Cortex of kidney (tissue), 1 donor: Measurements from ENCODE around the gene MAP1S.
"Not testable (repeated sequence)": the region's sequence is repeated elsewhere in the genome, so short reads cannot be mapped to it uniquely, and the experiment has no call there.

ENCODE experiments used
- DNase-seq: peaks from one replicate; lab custom pipeline; 2025; lab: John Stamatoyannopoulos, UW

Gene MAP1S

DNA sequence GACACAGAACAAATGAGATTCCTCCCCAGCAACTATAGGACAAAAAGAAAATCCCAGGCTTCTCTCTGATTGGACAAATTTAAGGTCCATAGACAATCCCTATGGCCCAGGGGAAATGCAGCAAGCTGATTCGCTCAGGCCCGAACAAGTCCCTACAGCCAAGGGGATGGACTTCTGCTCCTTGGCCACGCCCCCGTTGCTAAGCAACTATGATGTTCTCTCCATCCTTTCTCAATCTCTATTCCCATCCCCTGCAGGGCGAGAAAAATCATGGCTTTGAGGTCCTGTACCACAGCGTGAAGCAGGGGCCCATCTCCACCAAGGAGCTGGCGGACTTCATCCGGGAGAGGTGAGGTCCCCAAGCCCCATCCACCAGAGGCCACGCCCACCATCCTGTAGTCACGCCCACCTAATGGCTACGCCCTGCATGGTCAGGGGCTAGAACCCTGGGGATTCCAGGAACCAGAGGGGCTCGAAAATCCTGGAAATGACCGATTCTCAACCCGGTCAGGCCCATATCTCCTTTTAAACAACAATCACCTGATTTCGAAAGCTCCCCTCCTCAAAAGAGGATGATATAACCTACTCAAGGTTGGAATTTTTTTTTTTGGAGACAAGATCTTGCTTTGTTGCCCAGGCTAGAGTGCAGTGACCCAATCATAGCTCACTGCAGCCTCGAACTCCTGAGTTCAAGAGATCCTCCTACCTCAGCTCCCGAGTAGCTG lies 43.4 kb downstream of the MAP1S start:
- DNase-seq = no peak

DNA sequence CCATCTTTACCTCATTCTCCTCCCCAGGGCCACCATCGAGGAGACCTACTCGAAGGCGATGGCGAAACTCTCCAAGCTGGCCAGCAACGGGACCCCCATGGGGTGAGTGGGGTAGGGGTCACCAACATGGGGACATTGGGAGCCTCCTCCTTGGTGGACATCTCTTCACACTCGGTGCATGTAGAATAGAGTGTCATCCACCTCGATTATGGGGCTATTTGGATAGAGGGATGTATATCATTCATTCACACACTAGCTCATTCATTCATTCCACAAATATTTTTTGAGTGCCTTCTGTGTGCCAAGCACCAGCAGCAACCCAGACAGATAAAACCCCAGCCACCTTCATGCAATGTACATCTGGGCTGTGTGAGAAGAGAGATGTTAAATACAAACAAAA lies 45.1 kb downstream of the MAP1S start:
- no peak for DNase-seq

DNA sequence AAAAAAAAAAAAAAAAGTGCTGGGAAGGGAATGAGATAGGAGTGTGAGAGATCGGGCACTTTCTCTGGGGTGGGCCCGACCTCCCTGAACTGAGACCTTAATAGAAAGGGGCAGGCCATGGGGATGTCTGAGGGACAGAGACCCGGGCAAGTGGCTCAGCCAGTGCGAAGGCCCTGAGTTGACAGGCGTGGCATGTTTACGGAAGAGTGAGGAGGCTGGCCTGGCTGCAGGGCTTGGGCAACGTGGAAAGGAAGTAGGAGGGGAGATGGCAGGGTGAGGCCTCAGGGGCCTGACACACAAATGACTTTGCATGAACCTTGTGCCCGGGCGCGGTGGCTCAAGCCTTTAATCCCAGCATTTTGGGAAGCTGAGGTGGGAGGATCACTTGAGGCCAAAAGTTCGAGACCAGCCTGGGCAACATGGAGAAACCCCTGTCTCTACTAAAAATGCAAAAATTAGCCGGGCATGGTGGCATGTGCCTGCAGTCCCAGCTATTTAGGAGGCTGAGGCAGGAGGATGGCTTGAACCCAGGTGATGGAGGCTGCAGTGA lies 45.9 kb downstream of the MAP1S start:
- no peak for DNase-seq

GRCh38 chr19:17766543-17767131 lies 47.4 kb downstream of the MAP1S start:
- DNase-seq = no peak

- no peak for DNase-seq
Measured at GRCh38 chr19:17767559-17767958, 48.3 kb downstream of the MAP1S start.

- no peak for DNase-seq
Measured at GRCh38 chr19:17770613-17771012, 51.3 kb downstream of the MAP1S start.

DNA sequence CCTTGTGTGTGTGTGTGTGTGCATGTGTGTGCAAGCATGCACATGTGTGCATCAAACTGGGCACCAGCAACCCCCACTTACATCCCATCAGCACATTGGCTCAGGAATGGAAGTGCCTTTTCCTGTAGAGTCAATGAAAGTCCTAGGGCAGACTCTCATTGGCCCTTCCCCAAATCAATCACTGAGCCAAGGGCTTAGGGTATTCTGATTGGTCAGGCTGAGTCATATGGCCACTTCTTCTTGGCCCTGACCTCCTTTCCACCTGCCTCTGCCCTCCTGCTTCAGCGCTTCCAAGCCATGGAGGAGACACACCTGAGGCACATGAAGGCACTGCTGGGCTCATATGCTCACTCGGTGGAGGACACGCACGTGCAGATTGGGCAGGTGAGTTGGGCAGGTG lies 52.9 kb downstream of the MAP1S start:
- DNase-seq = no peak

DNA sequence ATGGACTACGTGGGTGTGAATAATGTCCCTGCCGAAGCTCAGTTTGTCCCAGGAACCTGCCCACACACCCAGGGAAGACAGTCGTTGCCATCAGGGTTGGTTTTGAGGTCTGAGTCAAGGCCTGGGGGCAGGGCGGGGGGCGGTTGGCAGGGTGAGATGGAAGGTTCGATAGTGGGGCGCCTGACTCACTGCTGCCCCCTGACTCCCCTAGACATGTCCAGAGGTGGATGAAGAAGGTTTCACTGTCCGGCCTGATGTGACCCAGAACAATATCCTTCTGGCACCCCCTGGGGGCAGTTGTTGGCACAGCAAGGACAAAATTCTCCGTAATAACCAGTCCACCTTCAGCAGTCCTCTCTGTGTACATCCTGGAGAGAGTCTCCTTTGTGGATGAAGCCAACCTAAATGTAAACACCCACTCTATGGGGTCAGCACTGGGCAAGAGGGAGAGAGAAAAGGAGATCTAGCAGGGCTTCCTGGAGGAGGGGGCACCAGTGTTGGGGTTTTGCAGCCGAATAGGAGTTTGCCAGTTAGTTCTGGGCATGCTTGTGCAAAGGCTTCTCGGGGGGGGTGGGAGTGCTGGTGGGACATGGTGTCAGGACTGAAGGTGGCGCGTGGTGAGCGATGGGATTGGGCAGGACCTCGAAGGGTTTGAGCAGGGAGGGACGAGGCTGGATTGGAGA lies 56.1 kb downstream of the MAP1S start:
- DNase-seq = no peak

GRCh38 chr19:17775991-17776803 lies 56.9 kb downstream of the MAP1S start:
- DNase-seq = no peak

GRCh38 chr19:17777840-17778239 lies 58.6 kb downstream of the MAP1S start:
- not testable (repeated sequence) for DNase-seq

DNA sequence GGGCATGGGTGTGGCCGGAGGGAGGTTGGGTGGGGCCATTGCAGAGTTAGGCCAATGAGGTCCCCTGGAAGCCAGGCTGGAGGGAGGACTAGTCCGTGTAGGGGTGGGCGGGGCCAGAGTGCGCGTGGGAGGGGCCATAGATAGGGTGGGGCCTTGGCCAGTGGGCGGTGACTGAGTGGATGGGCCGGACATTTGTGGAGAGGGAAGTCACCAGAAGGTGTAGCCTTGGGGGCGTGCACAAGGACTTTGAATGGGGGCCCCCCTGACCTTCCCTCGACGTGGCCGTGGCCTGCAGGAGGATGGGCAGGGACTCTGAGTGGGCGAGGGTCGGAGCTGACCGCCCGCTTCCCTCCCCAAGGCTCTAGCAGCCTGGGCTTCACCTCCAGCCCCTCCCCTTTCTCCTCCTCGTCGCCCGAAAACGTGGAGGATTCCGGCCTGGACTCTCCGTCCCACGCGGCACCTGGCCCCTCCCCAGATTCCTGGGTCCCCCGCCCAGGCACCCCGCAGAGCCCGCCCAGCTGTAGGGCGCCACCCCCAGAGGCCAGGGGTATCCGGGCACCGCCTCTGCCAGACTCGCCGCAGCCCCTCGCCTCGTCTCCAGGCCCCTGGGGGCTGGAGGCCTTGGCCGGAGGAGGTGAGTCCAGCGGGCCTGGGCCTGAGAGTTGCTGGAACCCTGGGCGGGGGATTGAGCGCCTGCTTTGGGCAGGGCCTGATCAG lies 59.1 kb downstream of the MAP1S start:
- DNase-seq = no peak

GRCh38 chr19:17778968-17779929 lies 60.0 kb downstream of the MAP1S start:
- DNase-seq = no peak

DNA sequence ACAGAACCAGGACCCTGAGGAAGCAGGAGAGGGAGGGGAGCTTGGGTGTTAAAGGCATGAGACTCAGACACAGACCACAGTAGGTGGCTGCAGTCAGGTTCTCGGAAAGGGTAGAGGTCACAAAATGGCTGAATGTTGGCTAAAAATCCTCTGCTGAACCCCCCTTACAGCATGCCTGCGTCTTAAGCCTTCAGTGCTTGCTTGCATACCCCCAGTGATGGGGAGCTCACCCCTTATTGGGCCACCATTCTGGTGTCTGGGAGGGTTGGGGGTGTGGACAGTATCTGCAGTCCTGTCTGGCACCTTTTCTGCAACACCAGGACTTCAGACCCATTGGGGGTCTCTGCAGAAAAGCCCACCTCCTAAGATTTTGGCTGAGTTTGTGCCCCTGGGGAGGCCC lies 61.5 kb downstream of the MAP1S start:
- no peak for DNase-seq

- DNase-seq = not testable (repeated sequence)
Measured at GRCh38 chr19:17783721-17784120, 64.4 kb downstream of the MAP1S start.
